Ishikawa (cell line): Measurements from ENCODE around the gene GALNT2.

Experiments used
- CEBPB ChIP-seq: IDR thresholded peaks from 2 replicates; pipeline ENCODE4 v1.6.1; 2012
- CREB1 ChIP-seq: IDR thresholded peaks from 2 replicates; pipeline ENCODE4 v1.6.1; 2012; ENCODE audit warnings: low read depth
- EGR1 ChIP-seq: IDR thresholded peaks from 2 replicates; pipeline ENCODE4 v1.6.1; 2012
- EP300 ChIP-seq: IDR thresholded peaks from 2 replicates; pipeline ENCODE4 v1.6.1; 2012; ENCODE audit warnings: borderline replicate concordance
- NFIC ChIP-seq: IDR thresholded peaks from 2 replicates; pipeline ENCODE4 v1.6.1; 2012
- RAD21 ChIP-seq: IDR thresholded peaks from 2 replicates; pipeline ENCODE4 v1.6.1; 2012; ENCODE audit warnings: low read depth
- TAF1 ChIP-seq: IDR thresholded peaks from 2 replicates; pipeline ENCODE4 v1.6.1; 2012; ENCODE audit warnings: low read depth, mild to moderate bottlenecking
- TCF12 ChIP-seq: IDR thresholded peaks from 2 replicates; pipeline ENCODE4 v1.6.1; 2012; ENCODE audit warnings: low read depth
- TEAD4 ChIP-seq: IDR thresholded peaks from 2 replicates; pipeline ENCODE4 v1.6.1; 2012
- YY1 ChIP-seq: IDR thresholded peaks from 2 replicates; pipeline ENCODE4 v1.6.1; 2012; ENCODE audit warnings: low read depth
- TF ChIP-seq, protein P1 (sequence below): IDR thresholded peaks from 2 replicates; pipeline ENCODE4 v1.6.1; 2012
- TF ChIP-seq, protein P2 (sequence below): IDR thresholded peaks from 2 replicates; pipeline ENCODE4 v1.6.1; 2012; ENCODE audit warnings: low read depth, mild to moderate bottlenecking
- TF ChIP-seq, protein P3 (sequence below): IDR thresholded peaks from 2 replicates; pipeline ENCODE4 v1.6.1; 2012

DNA sequence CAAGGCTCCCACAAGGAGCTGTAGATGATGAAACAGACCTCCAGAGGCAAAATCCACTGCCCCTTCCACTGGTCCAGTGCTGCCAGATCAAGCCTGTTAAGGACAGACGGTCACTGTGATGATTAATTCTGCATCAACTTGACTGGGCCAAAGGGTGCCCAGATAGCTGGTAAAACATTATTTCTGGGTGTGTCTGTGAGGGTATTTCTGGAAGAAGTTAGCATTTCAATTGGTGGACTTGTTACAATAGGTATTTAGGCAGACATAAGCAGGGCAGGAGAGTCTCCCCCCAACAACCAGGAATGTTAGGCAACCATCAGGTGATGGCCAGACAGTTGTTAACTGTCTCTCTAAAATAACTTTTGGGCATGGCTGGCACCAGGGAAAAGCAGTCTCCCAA lies 40.9 kb upstream of the GALNT2 start:
- TF ChIP-seq TEAD4: no peak
- no peak for TF ChIP-seq EGR1
- TF ChIP-seq, protein P1, sequence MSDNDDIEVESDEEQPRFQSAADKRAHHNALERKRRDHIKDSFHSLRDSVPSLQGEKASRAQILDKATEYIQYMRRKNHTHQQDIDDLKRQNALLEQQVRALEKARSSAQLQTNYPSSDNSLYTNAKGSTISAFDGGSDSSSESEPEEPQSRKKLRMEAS: no peak
- TF ChIP-seq, protein P2, sequence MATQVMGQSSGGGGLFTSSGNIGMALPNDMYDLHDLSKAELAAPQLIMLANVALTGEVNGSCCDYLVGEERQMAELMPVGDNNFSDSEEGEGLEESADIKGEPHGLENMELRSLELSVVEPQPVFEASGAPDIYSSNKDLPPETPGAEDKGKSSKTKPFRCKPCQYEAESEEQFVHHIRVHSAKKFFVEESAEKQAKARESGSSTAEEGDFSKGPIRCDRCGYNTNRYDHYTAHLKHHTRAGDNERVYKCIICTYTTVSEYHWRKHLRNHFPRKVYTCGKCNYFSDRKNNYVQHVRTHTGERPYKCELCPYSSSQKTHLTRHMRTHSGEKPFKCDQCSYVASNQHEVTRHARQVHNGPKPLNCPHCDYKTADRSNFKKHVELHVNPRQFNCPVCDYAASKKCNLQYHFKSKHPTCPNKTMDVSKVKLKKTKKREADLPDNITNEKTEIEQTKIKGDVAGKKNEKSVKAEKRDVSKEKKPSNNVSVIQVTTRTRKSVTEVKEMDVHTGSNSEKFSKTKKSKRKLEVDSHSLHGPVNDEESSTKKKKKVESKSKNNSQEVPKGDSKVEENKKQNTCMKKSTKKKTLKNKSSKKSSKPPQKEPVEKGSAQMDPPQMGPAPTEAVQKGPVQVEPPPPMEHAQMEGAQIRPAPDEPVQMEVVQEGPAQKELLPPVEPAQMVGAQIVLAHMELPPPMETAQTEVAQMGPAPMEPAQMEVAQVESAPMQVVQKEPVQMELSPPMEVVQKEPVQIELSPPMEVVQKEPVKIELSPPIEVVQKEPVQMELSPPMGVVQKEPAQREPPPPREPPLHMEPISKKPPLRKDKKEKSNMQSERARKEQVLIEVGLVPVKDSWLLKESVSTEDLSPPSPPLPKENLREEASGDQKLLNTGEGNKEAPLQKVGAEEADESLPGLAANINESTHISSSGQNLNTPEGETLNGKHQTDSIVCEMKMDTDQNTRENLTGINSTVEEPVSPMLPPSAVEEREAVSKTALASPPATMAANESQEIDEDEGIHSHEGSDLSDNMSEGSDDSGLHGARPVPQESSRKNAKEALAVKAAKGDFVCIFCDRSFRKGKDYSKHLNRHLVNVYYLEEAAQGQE: no peak
- no peak for TF ChIP-seq RAD21
- no peak for TF ChIP-seq EP300
- TF ChIP-seq CEBPB: no peak
- no peak for TF ChIP-seq YY1
- no peak for TF ChIP-seq CREB1
- no peak for TF ChIP-seq TCF12
- no peak for TF ChIP-seq TAF1
- TF ChIP-seq, protein P3, sequence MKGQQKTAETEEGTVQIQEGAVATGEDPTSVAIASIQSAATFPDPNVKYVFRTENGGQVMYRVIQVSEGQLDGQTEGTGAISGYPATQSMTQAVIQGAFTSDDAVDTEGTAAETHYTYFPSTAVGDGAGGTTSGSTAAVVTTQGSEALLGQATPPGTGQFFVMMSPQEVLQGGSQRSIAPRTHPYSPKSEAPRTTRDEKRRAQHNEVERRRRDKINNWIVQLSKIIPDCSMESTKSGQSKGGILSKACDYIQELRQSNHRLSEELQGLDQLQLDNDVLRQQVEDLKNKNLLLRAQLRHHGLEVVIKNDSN: no peak
- TF ChIP-seq NFIC: no peak
